ENCODE data around the gene TBC1D17. TPM values are rescaled to one million over a fixed set of nuclear protein-coding genes. Genes with fewer than 3 reads are reported as not detected.

Gene TBC1D17
- total RNA-seq, 1 experiment from 2014 or later = 62.3 TPM

DNA sequence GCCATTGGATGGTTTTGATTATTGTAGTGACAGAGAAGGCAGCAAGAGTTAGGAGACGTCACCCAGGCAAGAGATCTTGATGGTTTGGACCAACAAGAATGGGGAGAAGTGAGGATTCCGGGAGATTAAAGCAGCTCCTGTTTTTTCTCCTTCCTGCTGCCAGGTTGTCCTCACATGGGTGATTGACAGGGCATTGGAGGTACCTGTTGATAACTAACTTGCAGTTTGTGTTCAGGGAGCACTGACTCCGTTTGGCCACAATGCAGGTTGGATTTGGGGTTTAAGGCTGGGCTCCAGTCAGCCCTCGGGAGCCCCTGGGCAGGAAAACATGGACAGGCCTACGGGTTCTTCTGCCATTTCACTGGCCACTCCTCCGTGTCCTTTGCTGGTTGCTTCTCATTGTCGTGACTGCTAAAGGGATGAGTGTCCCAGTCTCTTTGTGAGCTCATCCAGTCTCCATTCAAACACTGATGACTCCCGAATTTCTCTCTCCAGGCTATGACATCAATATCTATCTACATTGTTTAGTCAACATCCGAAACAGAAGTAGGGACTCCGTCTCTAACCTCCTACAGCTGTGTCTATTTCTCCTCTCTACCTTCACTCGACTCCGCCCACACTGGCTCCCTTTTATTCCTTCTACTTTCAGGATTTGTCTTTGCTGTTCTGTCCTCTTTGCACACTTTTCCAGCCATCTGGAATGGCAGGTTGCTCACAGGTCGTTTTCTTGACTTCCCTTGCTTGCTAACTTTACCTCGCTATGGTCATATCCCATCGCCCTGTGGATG, 27.9 kb upstream of the TBC1D17 start:
- no TSS peak for BruUV-seq (replicated peaks)
- TF ChIP-seq EZH2 (IDR thresholded peaks at IDR 0.05; ENCODE audit: low read depth) (no peak), CTCF (conservative IDR thresholded peaks at IDR 0.05) (no peak)
- Histone ChIP-seq H3K79me2 (ENCODE audit: low read depth) (peaks cover 46% of the 10 kb centered on the region), H3K4me2 (peak overlapping the region; percentile 89), H3K9me2 (ENCODE audit: insufficient read depth) (no peaks in the 10 kb centered on the region), H3K9me3 (ENCODE audit: insufficient read depth, low read depth) (no peaks in the 10 kb centered on the region), H2AFZ (peak overlapping the region; percentile 97), H3K27ac (peak overlapping the region; percentile 90; the same call in 1 of the 2 replicates), H3K27me3 (ENCODE audit: insufficient read depth, low read depth) (no peaks in the 10 kb centered on the region), H3F3A (ENCODE audit: insufficient read depth, low read depth) (peaks cover 57% of the 10 kb centered on the region; the same call in 1 of the 2 replicates), H3K4me1 (replicated peaks; ENCODE audit: insufficient read depth) (peaks cover 37% of the 10 kb centered on the region), H3K36me3 (ENCODE audit: low read depth) (no peaks in the 10 kb centered on the region), H3K4me3 (peak overlapping the region; percentile 99; the same call in 1 of the 2 replicates), H4K20me1 (ENCODE audit: insufficient read depth) (peaks cover 29% of the 10 kb centered on the region)
- POLR2A ChIA-PET (ENCODE audit: unreplicated experiment) = interaction anchor here (0.7 to 1.2 kb wide), 6 partner anchors 17 to 185 kb away, joined by 3 to 20 read pairs (median 6); partner anchors contain the start of gene AP2A1
- DNase-seq = no peak
- intact Hi-C loops (cut with micrococcal nuclease; ENCODE audit: unreplicated experiment) = loop anchor here (1.0 kb wide), 1 partner anchor 32 kb away; no protein-coding TSS in a partner anchor
- CTCF ChIA-PET = interaction anchor here (0.5 to 1.1 kb wide), 2 partner anchors 28 to 288 kb away, joined by 11 to 21 read pairs; no protein-coding TSS in a partner anchor

GRCh38 chr19:49850221-49850486, 27.3 kb upstream of the TBC1D17 start:
- Histone ChIP-seq H3K4me2 (peak overlapping the region; percentile 89), H3K36me3 (ENCODE audit: low read depth) (no peaks in the 10 kb centered on the region), H3K27ac (peak overlapping the region; percentile 90; the same call in 1 of the 2 replicates), H4K20me1 (ENCODE audit: insufficient read depth) (peaks cover 33% of the 10 kb centered on the region), H3K9me2 (ENCODE audit: insufficient read depth) (no peaks in the 10 kb centered on the region), H3K4me1 (replicated peaks; ENCODE audit: insufficient read depth) (peaks cover 37% of the 10 kb centered on the region), H3K9me3 (ENCODE audit: insufficient read depth, low read depth) (no peaks in the 10 kb centered on the region), H3F3A (ENCODE audit: insufficient read depth, low read depth) (peaks cover 61% of the 10 kb centered on the region; the same call in 1 of the 2 replicates), H2AFZ (peak overlapping the region; percentile 97), H3K79me2 (ENCODE audit: low read depth) (peaks cover 51% of the 10 kb centered on the region), H3K27me3 (ENCODE audit: insufficient read depth, low read depth) (no peaks in the 10 kb centered on the region), H3K4me3 (peak overlapping the region; percentile 99)
- BruUV-seq (replicated peaks) = no TSS peak
- ChIA-PET POLR2A (ENCODE audit: unreplicated experiment) (interaction anchor here (0.6 to 1.2 kb wide), 4 partner anchors 19 to 361 kb away, joined by 3 to 20 read pairs (median 5); partner anchors contain the start of gene AP2A1), CTCF (interaction anchor here (0.5 to 1.1 kb wide), 4 partner anchors 10 to 288 kb away, joined by 6 to 21 read pairs (median 9); no protein-coding TSS in a partner anchor)
- DNase-seq = no peak
- no peak for TF ChIP-seq CTCF (conservative IDR thresholded peaks at IDR 0.05)
- TF ChIP-seq EZH2 (IDR thresholded peaks at IDR 0.05; ENCODE audit: low read depth) = no peak
- intact Hi-C loops (cut with micrococcal nuclease; ENCODE audit: unreplicated experiment) = loop anchor here (1.0 kb wide), 1 partner anchor 33 kb away; no protein-coding TSS in a partner anchor

GRCh38 chr19:49850487-49851342, 26.8 kb upstream of the TBC1D17 start, which contains the start of gene PTOV1:
PTOV1 (plus strand) TSS chr19:49851159.
- CTCF ChIA-PET = interaction anchor here (0.6 to 1.1 kb wide), 3 partner anchors 10 to 31 kb away, joined by 6 to 21 read pairs (median 7); no protein-coding TSS in a partner anchor
- H3K79me2 ChIP-seq (ENCODE audit: low read depth) = peaks cover 56% of the 10 kb centered on the region
- BruUV-seq (replicated peaks) = TSS peak; percentile 57

More at GRCh38 chr19:49850487-49851342, 26.8 kb upstream of the TBC1D17 start, which contains the start of gene PTOV1:
- no peaks in the 10 kb centered on the region for H3K36me3 ChIP-seq (ENCODE audit: low read depth)
- peak within 1 kb of the TSS; percentile 97 for H2AFZ ChIP-seq
- H3F3A ChIP-seq (ENCODE audit: insufficient read depth, low read depth) = peaks cover 67% of the 10 kb centered on the region; the same call in 1 of the 2 replicates
- H3K4me3 ChIP-seq = peak within 1 kb of the TSS; percentile 99
- DNase-seq = peak; percentile 76 to 92
- peak within 1 kb of the TSS; percentile 90 for H3K27ac ChIP-seq
- POLR2A ChIA-PET (ENCODE audit: unreplicated experiment) = interaction anchor here (0.6 to 1.2 kb wide), 5 partner anchors 19 to 858 kb away, joined by 3 to 20 read pairs (median 3); partner anchors contain the start of gene AP2A1
- no peaks in the 10 kb centered on the region for H3K9me2 ChIP-seq (ENCODE audit: insufficient read depth)
- no peaks in the 10 kb centered on the region for H3K27me3 ChIP-seq (ENCODE audit: insufficient read depth, low read depth)
- intact Hi-C loops (cut with micrococcal nuclease; ENCODE audit: unreplicated experiment) = loop anchor here (1.0 kb wide), 1 partner anchor 33 kb away; no protein-coding TSS in a partner anchor
- peak within 1 kb of the TSS; percentile 95 for H3K4me2 ChIP-seq
- peaks cover 37% of the 10 kb centered on the region for H3K4me1 ChIP-seq (replicated peaks; ENCODE audit: insufficient read depth)
- no peak for TF ChIP-seq CTCF (conservative IDR thresholded peaks at IDR 0.05)
- TF ChIP-seq EZH2 (IDR thresholded peaks at IDR 0.05; ENCODE audit: low read depth) = no peak
- H4K20me1 ChIP-seq (ENCODE audit: insufficient read depth) = peaks cover 38% of the 10 kb centered on the region
- no peaks in the 10 kb centered on the region for H3K9me3 ChIP-seq (ENCODE audit: insufficient read depth, low read depth)
